Measurements from ENCODE around the gene OR1D5.
"Not testable (repeated sequence)": the region's sequence is repeated elsewhere in the genome, so short reads cannot be mapped to it uniquely, and the experiment has no call there.

Gene OR1D5

DNA sequence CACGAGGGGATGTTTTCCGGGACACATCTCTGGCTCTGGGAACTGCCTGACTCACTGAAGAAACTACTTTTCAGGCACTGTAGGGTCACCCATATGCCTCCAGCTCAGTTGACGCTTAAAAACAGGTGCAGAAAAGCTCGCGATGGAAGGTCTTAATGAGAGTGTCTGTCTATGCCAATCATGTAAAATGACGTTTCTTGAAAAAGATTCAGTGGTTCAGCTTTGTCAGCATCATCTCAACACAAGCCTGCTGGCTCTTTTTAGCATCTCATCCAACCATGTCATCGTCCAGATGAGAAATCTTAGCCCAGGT is 27.5 kb downstream of the OR1D5 start:
- no peaks in the 10 kb centered on the region for H3K36me3 Mint-ChIP-seq

DNA sequence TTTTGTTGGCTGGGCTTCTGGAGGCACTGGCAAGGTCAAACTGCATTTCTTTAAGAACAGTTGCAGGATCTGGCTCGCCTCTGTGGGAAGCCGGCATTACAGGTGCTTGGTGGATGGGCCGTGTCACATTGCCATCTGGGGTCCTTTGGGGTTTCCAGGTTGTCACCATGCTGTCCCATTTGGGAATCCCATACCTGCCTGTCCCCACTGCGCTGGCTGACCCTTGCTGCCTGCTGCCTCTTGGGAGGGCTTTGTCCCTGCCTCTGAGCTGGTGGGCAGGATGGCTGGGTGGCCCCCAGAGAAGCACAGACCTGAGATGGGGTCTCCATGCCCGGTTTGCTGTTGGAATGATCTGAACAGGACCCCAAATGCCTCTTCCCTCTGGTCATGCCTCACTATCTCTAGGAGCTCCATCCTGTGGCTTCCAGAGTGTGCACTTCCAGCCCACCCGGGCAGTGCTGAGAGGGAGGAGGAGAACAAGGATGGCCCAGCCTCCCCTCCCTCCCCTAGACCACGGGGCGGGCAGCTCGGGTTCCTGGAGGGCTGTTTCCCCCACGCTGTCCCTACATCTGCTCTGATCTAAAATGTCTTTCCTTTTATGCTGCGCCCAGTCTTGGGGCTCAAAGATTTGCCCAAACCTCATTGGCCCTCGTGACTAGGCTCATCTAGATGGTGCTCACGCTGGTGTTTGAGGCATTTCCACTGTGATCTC is 28.0 kb downstream of the OR1D5 start:
- H3K4me3 Mint-ChIP-seq: no peak overlapping the region
- H3K27ac Mint-ChIP-seq: no peak overlapping the region
- H3K4me1 Mint-ChIP-seq (ENCODE audit: low read depth): no peaks in the 10 kb centered on the region
- H3K36me3 Mint-ChIP-seq: no peaks in the 10 kb centered on the region
- H3K27me3 Mint-ChIP-seq: peaks cover 7% of the 10 kb centered on the region
- H3K9me3 Mint-ChIP-seq (ENCODE audit: low read depth): no peaks in the 10 kb centered on the region

More for the DNA sequence above, 27.5 kb downstream of the OR1D5 start:
- peaks cover 8% of the 10 kb centered on the region for H3K27me3 Mint-ChIP-seq
- no peaks in the 10 kb centered on the region for H3K4me1 Mint-ChIP-seq (ENCODE audit: low read depth)
- no peaks in the 10 kb centered on the region for H3K9me3 Mint-ChIP-seq (ENCODE audit: low read depth)
- no peak overlapping the region for H3K4me3 Mint-ChIP-seq
- H3K27ac Mint-ChIP-seq: no peak overlapping the region

DNA sequence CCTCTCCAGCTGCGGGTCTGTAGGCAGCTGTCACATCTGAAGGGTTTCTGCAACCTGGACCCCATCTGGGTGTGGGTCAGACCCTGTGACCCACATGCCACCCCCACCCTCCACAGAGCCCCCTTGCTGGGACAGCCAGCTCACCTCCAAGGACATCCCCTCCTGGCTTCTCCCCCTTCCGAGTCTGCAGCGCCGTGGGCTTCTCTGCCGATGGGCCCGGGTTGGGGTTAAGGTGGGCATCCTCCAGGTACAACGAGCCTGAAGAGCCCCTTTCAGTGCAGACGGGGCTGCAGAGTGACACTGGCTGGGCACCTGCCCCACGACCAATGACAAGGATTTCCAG is 28.9 kb downstream of the OR1D5 start:
- H3K27ac Mint-ChIP-seq: no peak overlapping the region

DNA sequence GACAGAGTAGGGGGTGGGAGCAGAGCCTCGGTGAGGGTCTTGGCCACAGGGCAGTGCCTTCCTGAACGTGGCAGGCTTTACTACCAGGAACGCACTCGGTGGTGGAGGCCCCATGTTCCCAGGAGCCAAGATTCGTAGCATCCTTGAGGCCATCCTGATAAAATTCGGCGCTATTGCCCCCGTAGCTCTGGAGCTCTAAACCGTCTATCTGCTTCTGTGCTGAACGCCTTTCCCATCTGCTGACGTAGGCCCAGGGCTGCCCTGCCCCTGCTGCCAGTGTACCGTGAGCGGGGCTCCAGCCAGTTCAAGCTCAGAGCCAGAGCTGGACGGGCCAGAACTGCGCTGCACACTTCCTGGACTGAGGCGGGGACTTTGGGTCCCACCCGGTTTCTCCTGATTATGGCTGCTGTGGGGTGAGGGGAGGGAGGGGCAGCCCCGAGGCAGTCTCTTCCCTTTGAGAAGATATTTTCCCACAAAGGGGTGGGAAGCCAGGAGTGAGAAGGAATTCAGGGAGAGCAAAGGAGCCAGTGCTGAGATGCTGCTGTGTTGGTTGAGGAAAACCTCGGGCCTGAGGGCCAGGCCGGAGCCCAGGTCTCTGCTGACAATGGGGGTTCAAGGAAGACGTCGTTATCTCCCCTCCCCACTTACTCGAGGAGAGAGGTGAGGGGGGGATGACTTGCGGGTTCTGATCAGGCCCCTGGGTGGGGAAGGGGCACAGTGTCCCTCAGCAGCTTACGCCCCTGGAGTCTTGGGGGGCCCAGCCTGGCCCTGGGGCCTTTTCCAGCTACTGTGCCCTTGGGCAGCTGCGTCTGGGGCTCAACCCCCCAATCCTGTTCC is 29.4 kb downstream of the OR1D5 start:
- Mint-ChIP-seq H3K4me3 (no peak overlapping the region), H3K36me3 (peaks cover 3% of the 10 kb centered on the region), H3K27me3 (peaks cover 3% of the 10 kb centered on the region), H3K27ac (no peak overlapping the region), H3K4me1 (ENCODE audit: low read depth) (no peaks in the 10 kb centered on the region), H3K9me3 (ENCODE audit: low read depth) (no peaks in the 10 kb centered on the region)

More for the DNA sequence above, 28.9 kb downstream of the OR1D5 start:
- no peaks in the 10 kb centered on the region for H3K4me1 Mint-ChIP-seq (ENCODE audit: low read depth)
- H3K4me3 Mint-ChIP-seq: no peak overlapping the region
- peaks cover 3% of the 10 kb centered on the region for H3K27me3 Mint-ChIP-seq
- no peaks in the 10 kb centered on the region for H3K36me3 Mint-ChIP-seq
- no peaks in the 10 kb centered on the region for H3K9me3 Mint-ChIP-seq (ENCODE audit: low read depth)

DNA sequence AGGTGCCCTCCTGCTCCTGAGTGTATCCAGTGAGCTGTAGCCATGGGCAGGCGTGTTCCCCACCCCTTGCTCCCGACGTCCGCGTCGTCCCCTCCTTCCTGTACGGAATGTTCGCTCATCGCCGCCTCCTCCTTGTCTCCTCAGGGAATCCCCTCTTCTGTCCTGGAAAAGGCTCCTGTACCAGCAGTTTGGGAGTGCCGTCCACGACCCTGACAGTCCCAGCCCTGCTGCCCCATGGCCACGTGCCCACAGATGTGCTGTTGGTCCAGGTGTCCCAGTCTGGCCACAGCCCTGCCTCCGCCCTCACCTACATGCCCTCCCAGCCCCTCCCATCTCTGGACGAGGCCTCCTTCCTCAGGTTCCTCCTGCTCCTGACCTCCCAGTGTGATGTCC is 30.2 kb downstream of the OR1D5 start:
- Mint-ChIP-seq H3K4me1 (ENCODE audit: low read depth) (no peaks in the 10 kb centered on the region), H3K9me3 (ENCODE audit: low read depth) (no peaks in the 10 kb centered on the region), H3K4me3 (no peak overlapping the region), H3K36me3 (peaks cover 3% of the 10 kb centered on the region), H3K27ac (no peak overlapping the region), H3K27me3 (peaks cover 3% of the 10 kb centered on the region)

DNA sequence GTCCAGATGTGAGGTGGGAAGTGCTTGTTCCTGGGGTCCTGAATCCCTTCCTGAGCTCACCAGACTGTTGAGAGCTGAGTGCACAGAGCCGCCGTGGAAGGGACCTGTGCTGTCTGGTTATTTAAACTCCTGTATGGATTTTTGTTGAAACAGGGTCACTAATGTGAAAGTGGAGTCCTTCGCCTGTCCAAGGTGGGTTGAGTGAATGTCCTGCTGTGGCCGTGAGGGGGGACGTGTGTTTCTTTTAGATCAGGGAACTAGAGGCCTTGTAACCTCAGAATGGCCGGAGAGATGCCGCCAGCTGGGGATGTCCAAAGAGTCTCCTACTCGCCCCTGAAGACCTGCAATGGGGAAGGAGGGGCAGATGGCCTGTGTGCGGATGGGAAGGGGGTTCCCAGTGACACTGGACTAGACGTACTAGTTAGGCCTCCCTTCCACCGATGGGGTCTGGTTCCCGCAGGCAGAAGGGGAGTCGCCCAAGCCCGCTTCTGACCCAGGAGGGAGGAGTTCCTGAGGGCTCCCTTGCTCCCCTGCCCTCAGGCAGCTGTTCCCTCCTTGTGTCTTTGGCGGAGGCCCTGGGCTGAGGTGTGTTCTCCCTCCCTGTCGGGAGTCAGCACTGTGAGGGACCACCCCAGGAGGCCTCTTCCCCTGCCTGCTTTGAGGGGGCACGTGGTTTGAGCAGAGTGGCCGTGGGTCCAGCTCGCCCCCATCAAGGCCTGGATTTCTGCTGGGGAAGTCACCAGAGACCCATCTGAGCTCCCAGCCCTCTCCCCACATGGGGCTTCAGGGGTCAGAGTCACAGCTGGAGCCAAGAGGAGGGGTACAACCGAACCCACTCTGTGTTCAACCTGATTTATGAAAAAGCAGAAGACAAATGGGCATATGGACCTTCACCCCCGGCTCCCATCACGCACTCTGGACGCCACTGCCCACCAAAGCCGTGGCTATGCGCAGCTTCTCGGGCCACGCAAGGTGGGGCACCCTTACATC is 30.9 kb downstream of the OR1D5 start:
- Mint-ChIP-seq H3K4me3 (no peak overlapping the region), H3K9me3 (ENCODE audit: low read depth) (no peaks in the 10 kb centered on the region), H3K4me1 (ENCODE audit: low read depth) (no peaks in the 10 kb centered on the region), H3K27me3 (peaks cover 3% of the 10 kb centered on the region), H3K36me3 (peaks cover 3% of the 10 kb centered on the region), H3K27ac (no peak overlapping the region)

DNA sequence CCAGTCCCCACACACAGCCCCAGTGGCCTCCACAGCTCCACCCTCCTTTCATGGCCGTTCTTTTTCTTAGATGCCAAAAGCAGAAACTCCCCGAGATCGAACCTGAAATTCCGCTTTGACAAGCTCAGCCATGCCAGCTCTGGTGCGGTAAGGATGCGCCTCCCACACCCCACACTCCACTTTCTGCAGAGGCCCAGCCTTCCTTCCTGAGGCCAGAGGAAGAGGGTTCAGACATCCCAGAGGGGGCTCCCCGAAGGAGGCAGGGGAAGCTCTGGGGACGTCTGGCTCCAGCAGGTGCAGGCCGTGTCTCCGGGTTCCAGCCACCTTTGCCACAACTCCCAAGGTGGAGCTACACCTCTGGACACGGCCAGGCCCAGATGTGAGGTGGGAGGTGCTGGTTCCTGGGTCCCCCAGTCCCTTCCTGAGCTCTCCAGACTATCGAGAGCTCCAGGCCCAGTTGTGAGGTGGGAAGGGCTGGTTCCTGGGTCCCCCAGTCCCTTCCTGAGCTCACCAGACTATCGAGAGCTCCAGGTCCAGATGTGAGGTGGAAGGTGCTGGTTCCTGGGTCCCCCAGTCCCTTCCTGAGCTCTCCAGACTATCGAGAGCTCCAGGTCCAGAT is 32.4 kb downstream of the OR1D5 start:
- H3K27ac Mint-ChIP-seq; H3K27me3 Mint-ChIP-seq; H3K36me3 Mint-ChIP-seq; H3K4me1 Mint-ChIP-seq (ENCODE audit: low read depth); H3K4me3 Mint-ChIP-seq; H3K9me3 Mint-ChIP-seq (ENCODE audit: low read depth): not testable (repeated sequence)

DNA sequence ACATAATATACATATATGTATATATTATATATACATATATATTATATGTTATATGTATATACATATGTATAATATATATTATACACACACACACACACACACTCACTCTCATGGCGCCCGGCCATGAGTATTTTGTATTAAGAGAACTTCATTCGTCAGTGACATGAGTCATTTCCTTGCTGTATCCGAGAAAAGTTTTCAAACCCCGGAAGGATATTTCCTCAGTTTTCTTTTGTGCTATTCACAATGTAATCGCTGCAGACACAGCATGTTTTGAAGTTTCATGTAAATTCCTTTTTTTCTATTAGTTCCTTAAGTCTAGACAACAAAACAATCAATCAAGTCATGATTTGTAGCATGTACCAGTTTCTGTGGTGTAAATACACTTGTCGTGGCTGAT is 33.3 kb downstream of the OR1D5 start:
- H3K36me3 Mint-ChIP-seq: peaks cover 3% of the 10 kb centered on the region
- H3K9me3 Mint-ChIP-seq (ENCODE audit: low read depth): no peaks in the 10 kb centered on the region

DNA sequence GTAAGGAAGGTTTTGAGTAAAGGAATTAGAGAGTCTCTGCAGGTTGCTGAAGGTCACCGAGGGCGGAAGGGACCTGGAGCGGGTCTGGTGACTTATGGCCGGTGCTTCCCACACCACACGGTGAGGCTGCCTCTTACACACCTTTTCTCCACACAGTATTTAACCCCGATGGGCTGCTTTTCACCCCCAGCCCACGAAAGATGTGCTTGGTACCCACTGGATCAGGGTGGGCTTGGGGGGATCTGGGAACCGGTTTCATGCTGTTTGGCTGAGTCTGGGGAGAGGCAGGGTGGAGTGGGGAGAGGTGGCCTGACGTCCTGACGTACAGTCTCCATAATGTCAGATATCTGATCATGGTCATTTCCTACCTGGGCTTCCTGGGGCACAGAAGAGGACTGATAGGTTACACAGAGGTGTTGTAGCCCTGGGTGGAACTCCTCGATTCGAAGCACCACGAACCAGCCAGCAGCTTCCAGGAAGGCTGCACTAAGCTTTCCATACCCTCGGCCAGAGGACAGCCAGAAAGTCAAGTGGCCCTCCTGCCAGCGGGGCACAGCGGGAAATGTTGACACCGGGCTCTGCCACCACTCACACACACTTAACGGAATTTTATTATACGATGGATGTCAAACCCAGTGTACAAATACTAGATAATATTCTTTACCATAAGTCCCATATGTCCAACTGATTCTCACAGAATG is 34.0 kb downstream of the OR1D5 start:
- Mint-ChIP-seq H3K36me3 (peaks cover 3% of the 10 kb centered on the region), H3K4me3 (no peak overlapping the region), H3K27ac (no peak overlapping the region), H3K27me3 (no peaks in the 10 kb centered on the region), H3K4me1 (ENCODE audit: low read depth) (no peaks in the 10 kb centered on the region), H3K9me3 (ENCODE audit: low read depth) (no peaks in the 10 kb centered on the region)

More for the DNA sequence above, 33.3 kb downstream of the OR1D5 start:
- no peak overlapping the region for H3K4me3 Mint-ChIP-seq
- no peaks in the 10 kb centered on the region for H3K27me3 Mint-ChIP-seq
- no peaks in the 10 kb centered on the region for H3K4me1 Mint-ChIP-seq (ENCODE audit: low read depth)
- H3K27ac Mint-ChIP-seq: no peak overlapping the region

DNA sequence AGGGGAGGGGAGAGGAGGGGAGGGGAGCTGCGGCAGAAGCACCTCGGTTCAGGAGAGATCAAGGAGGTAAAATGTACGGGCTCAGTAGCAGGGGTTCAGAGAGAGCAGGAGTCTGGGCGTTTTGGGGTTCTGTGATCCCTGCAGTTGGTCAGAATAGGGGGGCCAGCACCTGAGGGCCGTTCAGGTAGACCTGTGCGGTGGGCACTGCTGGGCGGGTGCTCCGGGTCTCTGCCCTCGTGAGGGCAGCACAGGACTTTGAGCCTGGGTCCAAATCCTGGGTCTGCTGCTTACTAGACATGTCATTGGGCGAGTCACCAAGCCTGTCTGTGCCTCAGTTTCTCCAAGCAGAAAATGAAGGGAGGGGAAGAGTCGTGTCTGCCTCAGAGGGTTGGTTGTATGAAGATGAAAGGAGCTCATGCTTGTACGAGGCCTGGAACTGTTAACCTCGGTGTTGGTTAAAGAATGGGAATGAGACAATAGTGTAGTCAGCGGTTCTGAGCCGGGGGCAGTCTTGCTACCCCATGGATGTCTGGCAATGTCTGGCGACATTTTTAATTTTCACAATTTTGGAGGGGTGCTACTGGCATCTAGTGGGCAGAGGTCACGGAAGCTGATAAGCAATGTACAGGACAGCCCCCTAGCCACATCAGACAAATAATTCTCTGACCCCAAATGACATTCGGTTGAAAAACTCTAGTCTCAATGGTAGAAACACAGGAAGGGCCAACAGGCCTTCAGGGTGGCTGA is 35.4 kb downstream of the OR1D5 start:
- no peak overlapping the region for H3K4me3 Mint-ChIP-seq
- no peak overlapping the region for H3K27ac Mint-ChIP-seq
- H3K4me1 Mint-ChIP-seq (ENCODE audit: low read depth): no peaks in the 10 kb centered on the region
- no peaks in the 10 kb centered on the region for H3K27me3 Mint-ChIP-seq
- H3K9me3 Mint-ChIP-seq (ENCODE audit: low read depth): peaks cover 4% of the 10 kb centered on the region
- H3K36me3 Mint-ChIP-seq: peaks cover 12% of the 10 kb centered on the region

DNA sequence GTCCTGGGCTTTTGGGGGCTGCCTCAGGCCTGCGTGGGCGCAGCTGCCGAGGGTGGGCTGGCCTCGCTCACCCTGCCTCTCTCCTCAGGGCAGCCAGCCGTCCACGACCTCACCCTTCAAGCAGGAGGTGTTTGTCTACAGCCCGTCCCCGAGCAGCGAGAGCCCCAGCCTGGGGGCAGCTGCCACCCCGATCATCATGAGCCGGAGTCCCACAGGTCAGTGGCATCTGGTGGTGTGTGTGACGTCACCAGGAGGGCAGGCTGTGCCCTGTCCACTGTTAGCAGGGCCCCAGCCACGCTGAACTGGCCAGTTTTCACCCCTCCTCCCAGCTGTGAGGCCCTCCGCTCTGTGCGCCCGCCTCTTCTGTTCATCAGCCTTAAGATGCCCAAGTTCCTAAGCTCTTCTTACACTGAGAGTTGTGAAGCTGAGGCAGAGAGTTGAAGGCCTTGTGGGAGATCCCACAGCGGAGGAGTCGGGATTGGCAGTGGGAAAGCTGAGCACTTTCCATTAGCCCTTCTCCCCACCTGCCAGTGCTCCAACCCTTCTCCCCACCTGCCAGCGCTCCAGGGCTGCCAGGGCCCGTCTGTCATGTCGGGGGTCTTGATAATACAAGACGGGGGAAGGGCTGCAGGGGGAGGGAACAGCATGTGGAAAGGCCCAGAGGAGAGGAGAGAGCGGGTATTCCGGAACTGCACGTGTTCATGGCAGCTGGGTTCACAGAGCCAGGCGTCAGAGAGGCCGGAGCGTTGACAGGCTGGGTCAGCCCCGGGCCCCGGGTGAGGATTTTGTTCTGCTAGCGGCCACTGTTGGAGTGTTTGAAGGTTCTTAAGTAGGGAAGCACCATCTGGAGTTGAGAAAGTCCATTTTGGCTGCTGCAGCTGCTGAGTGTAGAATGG is 36.3 kb downstream of the OR1D5 start:
- Mint-ChIP-seq H3K27ac (no peak overlapping the region), H3K36me3 (peaks cover 21% of the 10 kb centered on the region), H3K27me3 (no peaks in the 10 kb centered on the region), H3K4me1 (ENCODE audit: low read depth) (no peaks in the 10 kb centered on the region), H3K4me3 (no peak overlapping the region), H3K9me3 (ENCODE audit: low read depth) (peaks cover 8% of the 10 kb centered on the region)

DNA sequence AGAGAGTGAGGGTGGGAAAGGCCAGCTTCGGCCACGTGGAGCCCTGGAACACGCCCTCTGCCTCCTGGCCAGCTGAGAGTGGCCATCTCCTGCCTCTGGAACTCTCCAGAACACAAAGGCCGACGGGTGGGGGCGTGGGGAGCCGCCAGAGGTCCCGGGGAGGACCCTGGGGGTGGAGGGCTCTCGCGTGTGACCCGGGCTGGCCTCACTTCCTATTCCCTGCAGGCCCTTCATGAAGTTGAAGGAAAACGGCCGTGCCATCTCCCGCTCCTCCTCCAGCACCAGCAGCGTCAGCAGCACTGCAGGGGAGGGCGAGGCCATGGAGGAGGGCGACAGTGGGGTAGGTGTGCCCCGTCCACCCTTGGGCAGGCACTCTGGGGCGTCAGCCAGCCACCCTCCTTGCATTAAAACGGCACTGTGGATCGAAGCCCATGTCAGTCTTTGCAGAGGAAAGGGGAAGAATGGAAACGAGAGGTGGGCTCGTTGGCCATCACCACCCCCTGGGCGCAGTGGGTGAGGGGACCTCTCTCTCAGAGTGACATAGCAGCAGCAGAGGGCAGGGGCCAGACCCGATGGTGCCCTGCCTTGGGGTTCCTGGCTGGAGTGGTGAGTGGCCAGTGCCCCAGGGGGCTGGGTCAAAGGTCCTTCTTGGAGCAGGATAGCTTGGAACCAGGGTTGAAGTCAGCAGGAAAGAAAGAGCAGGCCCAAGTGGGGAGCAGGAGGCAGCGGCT is 37.1 kb downstream of the OR1D5 start:
- no peaks in the 10 kb centered on the region for H3K4me1 Mint-ChIP-seq (ENCODE audit: low read depth)
- no peaks in the 10 kb centered on the region for H3K27me3 Mint-ChIP-seq
- no peak overlapping the region for H3K27ac Mint-ChIP-seq
- peaks cover 25% of the 10 kb centered on the region for H3K36me3 Mint-ChIP-seq
- peaks cover 12% of the 10 kb centered on the region for H3K9me3 Mint-ChIP-seq (ENCODE audit: low read depth)
- H3K4me3 Mint-ChIP-seq: no peak overlapping the region

All from activated naive CD8-positive, alpha-beta T cell (primary cell).